NCI-H524 (cell line): Measurements from ENCODE around the gene OR2C3.
A peak's percentile ranks its signal among the peaks of the same experiment; 100 is the strongest.
"Not testable (repeated sequence)": the region's sequence is repeated elsewhere in the genome, so short reads cannot be mapped to it uniquely, and the experiment has no call there.

Source experiments
- DNase-seq, 2 experiments: peaks; one replicate each; lab custom pipeline; 2025; lab: John Stamatoyannopoulos, UW

OR2C3 gene

DNA sequence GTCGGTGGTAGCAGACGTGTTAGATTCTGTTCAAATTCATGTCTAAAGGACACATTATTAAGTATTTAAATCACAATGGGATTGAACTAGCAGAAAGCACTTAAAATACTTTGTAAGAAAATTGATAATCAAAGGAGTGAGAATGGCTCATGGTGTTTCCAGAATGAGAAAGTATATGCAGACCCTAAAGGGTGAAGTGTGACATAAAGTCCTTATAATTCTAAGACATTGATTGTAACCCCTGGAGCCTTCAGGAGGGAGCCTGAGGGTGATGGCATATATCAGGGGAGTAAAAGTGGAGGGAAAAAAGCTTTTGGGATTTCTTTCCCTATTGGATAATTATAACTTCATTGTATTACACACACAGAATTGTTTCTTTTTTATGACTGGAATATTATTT is at the start of gene OR2C3:
OR2C3 (minus strand) TSS at position 101 of the 400 bp plus-strand sequence. CDS start 3,929 bp downstream, outside the sequence.
- no peak for DNase-seq

DNA sequence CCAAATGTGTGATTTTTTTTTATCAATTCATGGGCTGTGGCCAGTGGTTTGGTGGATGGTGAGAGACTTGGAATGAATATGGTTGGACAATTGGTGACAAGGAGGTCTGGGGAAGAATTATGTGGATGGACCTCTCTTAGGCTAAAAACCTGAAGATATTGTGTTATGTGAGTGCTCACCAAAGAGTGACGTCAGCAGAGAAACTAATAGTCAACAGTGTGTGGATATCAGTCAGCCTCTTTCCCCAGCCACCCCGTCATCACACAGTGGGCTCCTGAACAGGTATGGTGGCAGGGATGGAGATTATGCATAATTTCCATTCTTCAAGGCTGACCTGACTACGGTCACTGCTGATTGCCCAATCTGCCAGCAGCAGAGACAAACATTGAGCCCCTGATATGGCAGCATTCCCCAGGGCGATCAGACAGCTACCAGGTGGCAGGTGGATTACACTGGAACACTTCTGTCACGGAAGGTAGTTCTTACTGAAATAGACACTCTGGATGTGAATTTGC is 42.8 kb upstream of the OR2C3 start:
- no peak for DNase-seq

DNA sequence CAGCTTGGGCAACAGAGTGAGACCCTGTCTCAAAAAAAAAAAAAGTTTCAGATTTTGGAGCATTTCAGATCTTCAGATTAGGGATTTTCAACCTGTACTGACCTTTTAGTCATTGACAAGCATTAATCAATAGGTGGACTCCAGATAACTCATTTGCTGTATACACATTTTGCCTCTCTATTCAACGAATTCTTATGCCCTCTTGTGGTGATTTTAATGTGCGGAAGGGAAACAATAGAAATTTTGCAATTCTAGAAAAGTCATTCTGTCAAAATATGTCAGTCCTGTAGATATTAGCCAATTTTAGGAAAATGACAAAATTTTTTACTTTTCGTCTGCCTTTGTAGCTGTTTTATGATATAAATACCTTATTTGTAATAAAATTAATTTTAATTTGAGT is 40.3 kb upstream of the OR2C3 start:
- DNase-seq = peak; percentile 1 to 13

DNA sequence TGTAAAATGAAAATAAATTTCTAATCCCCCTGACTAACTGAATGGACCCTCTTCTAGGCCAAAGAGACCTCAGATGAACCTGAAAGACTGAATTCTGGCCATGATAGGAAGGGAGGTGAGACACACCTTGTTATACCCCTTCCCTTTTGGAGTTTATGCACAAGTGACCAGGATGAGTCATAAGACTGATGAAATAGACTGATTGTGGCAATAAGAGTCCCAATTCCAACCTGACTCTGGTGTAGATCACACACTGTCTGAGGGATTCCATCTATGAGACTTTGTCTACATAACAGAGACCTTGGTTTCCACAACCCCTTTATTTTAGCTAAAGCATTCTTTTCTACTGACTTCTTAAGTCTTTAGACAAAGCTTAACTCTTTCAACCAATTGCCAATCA is 38.4 kb upstream of the OR2C3 start:
- DNase-seq = no peak

- DNase-seq = no peak
These were observed 38.0 kb upstream of the OR2C3 start for GRCh38 chr1:247574236-247574635.

DNA sequence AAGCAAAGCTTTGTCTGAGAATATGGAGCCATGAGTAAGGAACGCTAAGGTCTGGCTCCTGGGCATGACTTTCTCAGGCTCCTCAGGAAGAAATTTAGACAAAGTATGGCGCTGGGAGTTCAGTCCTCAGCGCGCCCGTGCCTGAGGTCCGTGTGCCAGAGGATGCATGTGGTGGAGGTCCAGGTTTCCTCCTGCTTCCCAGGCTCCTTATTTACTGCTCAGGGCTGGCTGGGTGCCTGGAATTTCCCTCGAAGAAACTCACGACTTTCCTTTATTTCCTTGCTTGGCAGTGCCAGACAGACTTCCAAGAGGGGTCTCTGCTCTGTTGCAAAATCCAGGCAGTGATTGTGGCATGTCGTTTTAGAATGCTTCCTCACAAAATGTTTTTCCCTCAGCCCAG is 26.0 kb upstream of the OR2C3 start:
- DNase-seq = no peak

GRCh38 chr1:247561711-247562110 is 25.5 kb upstream of the OR2C3 start:
- no peak for DNase-seq

DNA sequence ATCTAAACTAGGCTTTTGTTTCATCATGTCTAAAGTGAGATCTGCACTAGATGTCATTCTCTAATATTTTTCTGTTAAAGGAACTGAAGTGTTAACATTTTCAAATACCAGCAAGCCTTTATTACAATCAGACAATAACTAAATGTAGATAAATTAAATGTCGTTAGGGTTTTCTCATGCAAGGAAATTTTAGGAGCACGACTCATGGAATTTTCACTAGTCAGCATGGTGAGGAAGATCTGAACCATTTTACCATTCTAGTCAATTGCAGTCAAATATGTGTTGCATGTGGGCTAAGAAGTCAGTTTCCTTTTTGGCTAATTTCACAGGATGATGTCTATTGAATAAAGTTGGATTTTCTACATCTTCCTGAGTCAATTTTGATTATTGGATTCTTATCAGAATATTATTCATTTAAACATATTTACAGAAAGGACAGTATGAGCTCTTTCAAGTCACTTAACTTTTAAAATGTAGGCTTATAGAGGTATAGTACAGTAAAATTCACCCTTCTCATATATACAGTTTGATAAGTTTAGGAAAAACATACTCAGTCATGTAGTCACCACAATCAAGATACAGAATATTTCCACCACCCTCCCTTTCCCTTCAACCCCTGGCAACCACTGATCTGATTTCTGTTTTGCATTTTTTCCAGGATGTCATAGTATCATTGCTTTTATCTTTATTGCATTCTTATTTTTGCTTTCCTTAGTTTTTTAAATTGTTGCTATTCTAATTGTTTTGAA is 21.9 kb upstream of the OR2C3 start:
- DNase-seq = no peak

DNA sequence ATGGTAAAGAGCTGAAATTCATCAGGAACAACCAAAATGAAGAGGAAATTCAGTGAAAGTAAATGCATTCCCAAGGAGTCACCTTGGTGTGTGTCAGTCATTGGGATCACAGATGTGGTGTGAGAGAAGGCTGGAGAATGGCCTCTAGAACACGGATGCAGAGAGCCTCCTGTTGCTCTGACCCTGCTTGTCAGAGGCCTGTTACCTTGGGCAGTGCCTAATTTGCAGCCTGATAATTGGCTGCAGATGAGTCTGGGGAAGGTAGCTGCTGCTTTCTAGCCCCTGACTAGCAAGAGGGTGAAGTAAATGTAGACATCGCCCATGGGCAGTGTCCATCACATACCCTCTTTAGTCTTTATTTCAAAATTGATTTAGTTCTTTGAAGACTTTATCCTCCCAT is 16.0 kb upstream of the OR2C3 start:
- no peak for DNase-seq

DNA sequence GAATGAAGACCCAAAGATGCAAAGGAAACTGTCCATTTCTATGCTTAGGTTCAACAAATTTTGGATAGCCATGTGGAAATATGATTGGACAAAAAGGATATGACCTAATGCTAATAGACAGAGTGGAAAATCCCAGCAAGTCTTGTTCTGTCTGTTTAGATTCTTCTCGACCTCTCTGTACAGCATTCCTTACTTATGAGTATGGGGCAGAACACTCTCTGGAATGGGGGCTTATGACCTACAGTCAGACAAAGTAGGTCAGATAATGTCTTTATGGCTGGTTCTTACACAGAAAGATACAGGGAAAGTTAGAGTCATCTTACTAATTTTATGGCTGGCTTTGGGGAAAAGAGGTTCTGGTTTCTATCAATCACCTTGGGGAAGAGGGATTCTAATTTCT is 15.5 kb upstream of the OR2C3 start:
- DNase-seq = no peak

GRCh38 chr1:247548769-247549182 is 12.5 kb upstream of the OR2C3 start, which contains the start of gene GCSAML:
Gene GCSAML, plus strand, starts transcription at chr1:247549134. Its CDS starts 58 bp downstream, at chr1:247549192.
- DNase-seq = no peak

DNA sequence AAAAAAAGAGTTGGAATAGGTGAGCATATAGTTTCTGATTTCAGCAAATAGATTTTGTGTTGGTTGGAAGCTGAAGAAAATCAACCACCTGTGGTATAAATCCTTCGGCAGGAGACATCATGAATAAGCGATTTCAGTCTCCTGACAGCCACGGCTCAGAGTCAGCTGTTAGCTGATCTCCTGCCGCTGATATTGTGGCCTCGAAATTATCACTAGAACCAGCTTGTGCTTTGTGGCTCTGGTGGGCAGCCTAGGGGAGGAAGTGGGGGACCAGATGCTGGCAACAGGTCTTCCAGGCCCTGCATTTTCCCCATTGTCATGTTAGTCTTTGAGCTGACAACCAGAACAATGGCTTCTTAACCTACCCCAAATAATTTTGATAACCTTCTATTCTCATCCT is 11.9 kb upstream of the OR2C3 start:
- no peak for DNase-seq

DNA sequence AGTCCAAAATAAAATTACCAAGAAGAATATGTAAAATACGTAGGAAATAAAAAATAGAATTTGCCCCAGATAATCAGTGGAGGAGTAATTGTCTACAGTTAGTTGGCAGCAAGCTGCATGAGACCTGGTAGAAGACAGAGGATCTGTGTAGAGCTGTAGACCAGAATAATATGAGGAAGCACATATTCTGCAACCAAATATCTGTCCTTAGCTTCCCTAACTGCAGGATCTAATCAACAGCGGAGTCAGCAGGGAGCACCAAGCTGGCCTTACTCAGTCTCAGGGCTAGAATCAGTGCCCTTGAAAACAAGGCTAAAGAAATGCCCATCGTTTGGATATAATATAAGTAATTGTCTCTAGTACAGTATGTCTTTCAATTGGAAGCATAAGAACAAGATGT is 6.6 kb upstream of the OR2C3 start:
- no peak for DNase-seq

DNA sequence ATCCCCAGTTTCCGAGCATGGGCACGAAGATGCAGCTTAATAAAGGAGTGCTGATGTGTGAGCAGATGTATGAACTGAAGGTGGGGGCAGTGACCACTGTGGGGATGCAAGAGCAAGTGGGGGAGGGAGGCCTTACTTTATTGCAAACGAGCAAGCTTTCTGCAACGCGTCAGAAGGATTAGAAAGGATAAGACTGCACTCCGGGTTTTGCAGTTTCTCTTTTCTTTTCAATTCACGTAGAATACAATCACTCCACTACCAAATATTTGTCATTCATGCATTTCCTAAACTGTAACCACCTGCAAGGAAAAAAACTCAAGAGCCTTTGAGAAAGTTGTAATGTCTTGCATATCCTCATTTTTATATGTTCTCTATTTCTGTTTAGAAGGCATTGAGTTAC is 4.3 kb upstream of the OR2C3 start:
- DNase-seq = no peak

GRCh38 chr1:247539215-247539614 is 3.0 kb upstream of the OR2C3 start:
- no peak for DNase-seq

GRCh38 chr1:247538561-247538960 is 2.3 kb upstream of the OR2C3 start:
- DNase-seq = no peak

GRCh38 chr1:247535402-247535801 is 838 bp downstream of the OR2C3 start:
- no peak for DNase-seq

- no peak for DNase-seq
These were observed 4.3 kb downstream of the OR2C3 start for GRCh38 chr1:247531937-247532336.

DNA sequence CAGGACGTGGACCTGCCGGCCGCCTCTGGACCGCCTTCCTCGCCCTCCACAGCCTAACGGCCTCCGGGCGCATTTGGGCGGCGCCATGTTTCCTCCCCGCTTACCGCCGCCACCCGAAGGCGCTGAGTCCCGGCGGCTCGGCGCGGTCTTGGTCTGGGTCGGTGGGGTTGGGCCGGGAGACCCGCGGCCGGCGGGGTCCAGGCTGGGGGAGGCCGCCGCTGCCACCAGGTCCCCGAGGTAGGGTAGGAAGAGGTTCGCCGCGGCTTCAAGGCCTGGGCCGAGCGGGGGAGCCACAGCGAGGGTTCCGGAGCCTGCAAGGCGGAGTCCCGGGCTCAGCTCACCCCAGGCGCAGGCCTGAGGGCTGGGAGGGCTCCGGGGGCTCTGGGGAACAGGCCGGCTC is 5.5 kb downstream of the OR2C3 start:
- DNase-seq = no peak

- DNase-seq = no peak
These were observed 6.4 kb downstream of the OR2C3 start for GRCh38 chr1:247529771-247530355.

- no peak for DNase-seq
These were observed 7.3 kb downstream of the OR2C3 start for GRCh38 chr1:247528812-247529474.

DNA sequence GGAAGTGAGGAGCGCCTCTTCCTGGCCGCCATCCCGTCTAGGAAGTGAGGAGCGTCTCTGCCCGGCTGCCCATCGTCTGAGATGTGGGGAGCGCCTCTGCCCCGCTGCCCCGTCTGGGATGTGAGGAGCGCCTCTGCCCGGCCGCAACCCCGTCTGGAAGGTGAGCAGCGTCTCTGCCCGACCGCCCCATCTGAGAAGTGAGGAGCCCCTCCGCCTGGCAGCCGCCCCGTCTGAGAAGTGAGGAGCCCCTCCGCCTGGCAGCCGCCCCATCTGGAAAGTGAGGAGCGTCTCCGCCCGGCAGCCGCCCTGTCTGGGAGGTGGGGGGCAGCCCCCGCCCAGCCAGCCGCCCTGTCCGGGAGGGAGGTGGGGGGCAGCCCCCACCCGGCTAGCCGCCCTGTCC is 14.4 kb downstream of the OR2C3 start:
- not testable (repeated sequence) for DNase-seq

GRCh38 chr1:247518613-247518891 is 17.7 kb downstream of the OR2C3 start:
- DNase-seq = no peak
